ENCODE data around the gene CEP128.
"Not testable (repeated sequence)": the region's sequence is repeated elsewhere in the genome, so short reads cannot be mapped to it uniquely, and the experiment has no call there.

Gene CEP128

DNA sequence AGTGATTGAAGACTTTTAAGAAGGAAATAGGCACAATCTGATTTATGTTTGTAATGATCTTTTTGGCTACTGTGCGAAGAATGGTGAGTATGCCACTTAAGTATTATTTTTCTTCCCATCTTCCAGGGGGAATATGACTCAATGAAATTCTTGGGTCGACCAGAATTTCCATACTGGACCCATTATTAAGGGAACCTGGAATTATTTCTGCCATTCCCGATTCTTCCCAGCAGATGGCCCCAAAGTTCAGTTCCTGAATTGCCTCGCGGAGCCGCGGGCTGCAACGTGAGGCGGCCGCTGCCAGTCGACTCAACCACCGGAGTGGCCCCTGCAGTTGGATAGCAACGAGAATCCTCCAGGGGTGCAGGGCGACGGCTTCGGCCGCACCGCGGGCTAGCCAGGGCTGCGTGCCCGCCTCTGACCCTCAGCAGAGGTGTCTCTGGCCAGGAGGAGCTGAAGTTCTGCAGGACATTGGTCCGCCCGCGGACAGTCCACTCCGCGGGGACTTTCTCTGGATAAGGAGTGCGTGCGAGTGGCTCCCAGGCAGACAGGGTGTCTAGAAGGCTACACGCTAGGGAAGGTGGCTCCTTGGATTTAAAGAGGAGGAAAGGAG is 13.3 kb upstream of the CEP128 start:
- peak in 2 of 3 donors; percentile 50 for DNase-seq (ENCODE audit: low read depth in 3 of 3, low spot score in 1 of 3)

DNA sequence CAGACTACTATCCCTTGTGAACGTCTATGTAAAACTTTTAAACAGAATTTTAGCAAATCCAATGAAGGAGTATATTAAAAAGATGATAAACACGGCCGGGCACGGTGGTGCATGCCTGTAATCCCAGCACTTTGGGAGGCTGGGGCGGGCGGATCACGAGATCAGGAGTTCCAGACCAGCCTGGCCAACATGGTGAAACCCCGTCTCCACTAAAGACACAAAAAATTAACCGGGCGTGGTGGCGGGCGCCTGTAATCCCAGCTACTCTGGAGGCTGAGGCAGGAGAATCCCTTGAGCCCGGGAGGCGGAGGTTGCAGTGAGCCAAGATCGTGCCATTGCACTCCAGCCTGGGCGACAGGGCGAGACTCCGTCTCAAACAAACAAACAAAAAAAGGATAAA is 11.7 kb upstream of the CEP128 start:
- DNase-seq (ENCODE audit: low read depth in 3 of 3, low spot score in 1 of 3) = not testable (repeated sequence)

DNA sequence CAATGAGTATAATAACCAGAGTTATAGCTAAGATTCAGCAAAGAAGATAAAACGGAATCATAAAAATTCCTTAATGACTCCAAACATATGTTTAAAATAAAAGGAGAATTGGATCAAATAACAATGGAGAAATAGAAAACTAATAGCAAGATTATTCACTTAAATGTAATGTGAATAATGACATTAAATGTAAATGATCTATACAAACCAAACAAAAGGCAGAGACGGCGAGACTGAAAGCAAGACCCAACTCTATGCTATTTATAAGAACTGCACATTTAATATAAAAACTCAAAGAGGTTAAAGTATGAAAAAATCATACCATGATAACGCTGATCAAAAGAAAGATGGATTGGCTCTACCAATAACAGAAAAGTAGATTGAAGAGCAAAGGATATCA is 10.0 kb upstream of the CEP128 start:
- DNase-seq (ENCODE audit: low read depth in 3 of 3, low spot score in 1 of 3) = no peak

DNA sequence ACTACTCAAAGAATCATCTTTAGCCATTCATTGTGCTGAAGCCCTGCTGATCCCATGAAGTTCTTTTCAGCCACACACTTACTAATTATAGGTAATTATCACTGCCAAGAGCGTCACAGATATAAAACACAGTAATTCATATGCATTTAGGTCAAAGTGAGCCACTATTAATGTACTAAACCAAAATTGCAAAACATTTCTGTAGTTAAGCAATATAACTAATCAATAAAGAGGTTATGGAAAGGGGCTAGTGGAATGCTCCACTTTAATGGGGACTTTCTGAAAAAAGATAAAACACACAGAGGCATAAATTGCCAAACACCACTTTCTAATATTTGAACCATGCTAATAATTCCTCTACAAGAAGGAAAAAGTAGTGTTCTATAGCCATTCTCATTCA is 6.8 kb upstream of the CEP128 start:
- no peak for DNase-seq (ENCODE audit: low read depth in 3 of 3, low spot score in 1 of 3)

DNA sequence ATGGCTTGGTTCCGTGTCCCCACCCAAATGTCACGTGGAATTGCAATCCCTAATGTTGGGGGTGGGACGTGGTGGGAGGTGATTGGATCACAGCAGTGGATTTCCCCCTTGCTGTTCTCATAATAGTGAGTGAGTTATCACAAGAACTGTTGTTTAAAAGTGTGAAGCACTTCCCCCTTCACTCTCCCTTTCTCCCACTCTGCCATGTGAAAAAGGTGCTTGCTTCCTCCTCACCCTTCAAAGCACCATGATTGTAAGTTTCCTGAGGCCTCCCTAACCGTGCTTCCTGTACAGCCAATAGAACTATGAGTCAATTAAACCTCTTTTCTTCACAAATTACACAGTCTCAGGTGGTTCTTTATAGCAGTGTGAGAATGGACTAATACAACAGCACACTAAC is 5.3 kb upstream of the CEP128 start:
- no peak for DNase-seq (ENCODE audit: low read depth in 3 of 3, low spot score in 1 of 3)

DNA sequence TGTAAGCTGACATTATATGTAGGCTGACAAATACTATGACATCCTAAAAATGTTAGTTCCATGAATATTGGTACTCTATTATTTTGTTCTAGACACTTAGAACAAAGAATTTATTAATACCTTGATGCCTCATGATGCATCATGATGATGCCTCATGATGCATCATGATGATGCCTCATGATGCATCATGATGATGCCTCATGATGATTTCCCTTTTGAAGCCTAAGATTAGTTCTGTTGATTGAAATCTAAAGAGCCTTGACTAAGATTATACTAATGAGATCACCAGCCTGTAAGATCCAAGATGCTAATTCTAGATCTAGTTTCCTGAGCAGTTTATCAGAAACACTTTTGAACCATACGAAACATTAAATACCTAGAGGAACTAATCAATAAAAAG is 4.6 kb upstream of the CEP128 start:
- no peak for DNase-seq (ENCODE audit: low read depth in 3 of 3, low spot score in 1 of 3)

DNA sequence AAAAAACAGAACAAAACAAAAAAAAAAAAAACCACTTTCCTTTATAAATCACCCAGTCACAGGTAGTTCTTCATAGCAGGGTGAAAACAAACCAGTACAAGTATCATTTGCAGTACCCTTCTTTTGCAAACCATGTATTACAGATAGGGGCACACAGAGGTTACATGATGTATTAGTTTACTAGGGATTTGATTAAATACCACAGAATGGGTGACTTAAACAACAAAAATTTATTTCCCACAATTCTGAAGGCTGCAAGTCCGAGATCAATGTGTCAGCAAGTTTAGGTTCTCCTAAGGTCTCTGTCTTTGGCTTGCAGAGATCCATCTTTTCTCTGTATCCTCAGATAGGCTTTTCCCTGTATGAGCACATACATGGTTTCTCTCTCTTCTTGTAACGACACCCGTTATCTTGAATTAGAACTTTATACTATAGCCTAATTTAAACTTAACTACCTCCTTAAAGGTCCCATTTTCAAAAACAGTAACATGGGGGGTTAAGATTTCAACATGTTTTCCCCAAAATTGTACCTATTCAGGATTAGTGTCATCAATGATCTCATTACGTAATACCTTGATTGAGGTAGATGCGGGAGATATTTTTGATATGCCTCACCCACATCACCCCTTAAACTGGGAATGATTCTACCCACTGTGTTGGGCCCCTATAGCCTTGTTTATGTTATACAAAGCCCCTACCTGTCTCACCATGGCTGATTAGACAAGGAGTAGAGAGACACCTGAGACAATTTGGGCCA is 3.5 kb upstream of the CEP128 start:
- DNase-seq (ENCODE audit: low read depth in 3 of 3, low spot score in 1 of 3) = no peak

DNA sequence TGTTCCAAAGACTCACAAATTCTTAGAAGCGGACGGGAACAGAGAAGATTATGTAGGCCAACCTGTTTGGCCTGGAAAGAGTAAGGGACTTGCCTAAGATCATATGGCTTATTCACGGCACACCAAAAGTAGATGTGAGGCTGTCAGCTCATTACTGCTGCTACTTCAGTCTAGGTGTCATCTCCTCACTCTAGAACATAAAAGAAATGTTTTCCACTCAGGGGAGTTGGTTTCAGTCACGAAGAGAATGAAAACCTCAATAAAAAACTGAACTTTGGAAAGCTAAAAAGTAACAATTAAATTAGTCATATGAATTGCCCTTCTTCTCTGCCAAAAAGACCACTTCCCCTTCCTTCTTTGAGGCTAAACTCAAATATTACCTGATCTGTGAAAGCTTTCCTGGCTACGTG is 658 bp upstream of the CEP128 start:
- no peak for DNase-seq (ENCODE audit: low read depth in 3 of 3, low spot score in 1 of 3)

DNA sequence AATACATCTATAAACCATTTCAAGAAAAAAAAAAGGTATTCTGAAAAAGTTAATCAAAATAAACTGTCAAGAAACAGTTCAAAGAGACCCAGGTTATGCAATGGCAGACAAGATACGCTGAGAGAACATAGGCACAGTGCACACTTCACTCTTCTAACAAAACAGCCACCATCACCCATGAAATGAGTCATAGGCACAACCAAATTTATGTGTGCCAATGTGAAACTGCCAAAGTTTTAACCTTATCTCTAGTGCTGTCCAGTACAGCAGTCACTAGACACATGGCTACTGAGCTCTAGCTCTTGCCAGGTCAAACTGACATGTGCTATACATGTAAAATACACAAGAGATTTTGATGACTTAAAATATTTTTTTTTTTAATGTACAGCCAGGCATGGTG is 1.4 kb downstream of the CEP128 start:
- DNase-seq (ENCODE audit: low read depth in 3 of 3, low spot score in 1 of 3) = no peak

DNA sequence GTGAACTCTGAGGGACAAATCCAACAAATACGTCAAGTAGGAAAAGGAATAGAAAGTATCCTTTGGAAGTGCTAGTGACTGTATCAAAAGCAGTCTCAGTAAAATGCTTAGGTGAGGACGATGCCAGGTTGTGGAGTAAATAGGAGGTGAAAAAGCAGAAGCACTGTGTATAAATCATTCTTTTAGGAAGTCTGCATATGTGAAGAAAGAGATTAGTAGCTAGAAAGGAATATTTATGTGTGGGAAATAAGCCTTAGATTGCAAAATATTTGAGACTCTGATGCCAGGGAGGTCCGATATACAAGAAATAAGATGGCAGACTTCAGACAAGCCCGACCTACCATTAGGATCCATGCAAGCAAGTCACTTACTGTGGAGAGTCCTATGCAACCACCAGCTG is 7.9 kb downstream of the CEP128 start:
- DNase-seq (ENCODE audit: low read depth in 3 of 3, low spot score in 1 of 3) = no peak

DNA sequence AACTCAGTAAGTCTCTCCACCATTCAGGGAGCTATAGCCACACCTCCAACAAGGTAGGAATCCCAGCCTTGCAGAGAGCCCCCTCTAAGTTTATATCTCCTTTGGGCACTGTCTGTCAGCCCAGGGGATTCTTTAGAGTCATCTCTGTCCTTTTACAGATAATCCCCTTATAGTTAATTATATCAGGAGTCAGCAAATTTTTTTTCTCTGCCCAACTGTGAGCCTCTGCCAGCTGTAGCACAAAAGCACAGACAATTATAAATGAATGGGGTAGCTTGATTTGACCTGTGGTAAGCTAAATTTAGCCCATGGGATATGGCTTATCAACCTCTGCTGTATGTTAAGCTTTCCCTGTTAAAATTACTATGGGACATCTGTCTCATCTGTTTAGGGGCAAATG is 8.3 kb downstream of the CEP128 start:
- DNase-seq (ENCODE audit: low read depth in 3 of 3, low spot score in 1 of 3) = no peak

DNA sequence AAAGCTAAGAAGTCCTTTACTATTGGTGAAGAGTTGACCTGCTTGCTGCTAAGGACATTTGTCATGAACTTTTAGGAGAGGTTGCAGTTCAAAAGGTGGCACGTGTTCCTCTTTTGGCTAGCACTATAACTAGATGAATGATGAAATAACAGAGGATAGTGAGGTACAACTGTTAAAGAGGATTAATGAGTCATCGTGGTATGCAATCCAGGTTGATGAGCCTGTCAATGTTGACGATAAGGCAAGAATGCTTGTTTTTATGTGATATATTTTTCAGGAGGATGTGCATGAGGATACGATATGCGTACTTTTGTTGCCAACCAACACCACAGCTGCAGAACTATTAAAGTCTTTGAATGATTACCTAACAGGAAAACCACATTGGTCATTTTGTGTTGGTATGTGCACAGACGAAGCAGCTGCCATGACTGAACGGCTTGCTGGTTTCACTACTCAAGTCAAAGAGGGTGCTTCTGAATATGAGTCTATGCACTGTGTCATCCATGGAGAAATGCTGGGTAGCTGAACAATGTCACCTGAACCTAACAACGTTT is 10.6 kb downstream of the CEP128 start:
- no peak for DNase-seq (ENCODE audit: low read depth in 3 of 3, low spot score in 1 of 3)

DNA sequence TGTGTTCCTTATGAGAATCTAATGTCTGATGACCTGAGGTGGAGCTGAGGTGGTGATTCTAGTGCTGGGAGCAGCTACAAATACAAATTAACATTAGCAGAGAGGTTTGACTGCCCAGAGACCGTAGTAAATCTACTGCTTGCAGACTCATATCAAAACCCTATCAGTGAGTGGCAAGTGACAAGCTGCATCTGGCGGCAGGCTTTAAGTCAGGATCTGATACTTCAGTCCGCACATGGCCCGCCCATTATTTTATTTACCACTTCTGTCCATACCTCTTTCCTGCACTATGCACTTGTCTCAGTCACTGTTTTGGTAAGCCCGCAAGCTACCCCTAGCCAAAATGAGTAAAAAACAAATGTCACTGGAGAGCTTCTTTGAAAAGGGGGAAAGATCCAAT is 11.4 kb downstream of the CEP128 start:
- DNase-seq (ENCODE audit: low read depth in 3 of 3, low spot score in 1 of 3) = no peak

DNA sequence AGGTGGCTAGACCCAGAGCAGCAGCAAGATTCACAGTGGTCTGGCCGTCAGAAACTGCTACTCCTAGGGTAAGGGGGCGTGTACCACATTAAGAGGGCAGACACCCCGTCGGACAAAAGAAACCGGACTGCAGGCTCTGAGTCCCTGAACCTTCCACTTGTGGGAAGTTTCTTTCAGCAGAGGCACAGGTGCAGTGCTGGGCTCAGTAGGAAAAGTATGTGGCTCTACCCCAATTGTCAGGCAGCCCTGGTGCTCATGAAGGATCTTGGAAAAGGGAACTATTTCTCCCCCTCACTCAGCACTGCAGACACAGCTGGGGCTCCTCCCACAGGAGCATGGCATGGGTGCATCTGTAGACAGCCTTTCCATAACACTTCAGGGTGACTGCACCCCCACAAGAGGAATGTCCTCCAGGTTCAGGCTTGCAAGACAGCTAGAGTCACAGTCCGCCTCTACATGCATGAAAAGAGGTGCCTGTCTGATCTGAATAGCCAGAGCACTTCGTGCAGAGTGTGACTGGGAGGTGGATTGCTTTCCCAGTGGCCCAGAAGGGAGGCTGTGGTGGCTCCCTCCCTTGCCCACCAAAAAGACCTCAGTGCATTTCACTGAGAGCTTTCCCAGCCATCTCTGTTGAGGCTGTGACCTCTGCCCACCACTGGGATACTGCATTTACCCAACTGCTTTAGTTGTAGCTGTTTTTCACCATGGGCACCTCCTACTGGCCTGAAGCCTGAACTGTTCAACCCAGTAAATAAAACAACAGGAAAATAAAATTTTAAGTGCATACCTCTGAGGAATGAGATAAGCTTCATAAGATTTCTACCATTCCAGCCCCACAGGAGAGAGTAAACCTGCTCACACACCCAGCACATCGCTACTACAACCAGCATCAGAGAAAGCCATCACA is 14.2 kb downstream of the CEP128 start:
- no peak for DNase-seq (ENCODE audit: low read depth in 3 of 3, low spot score in 1 of 3)

DNA sequence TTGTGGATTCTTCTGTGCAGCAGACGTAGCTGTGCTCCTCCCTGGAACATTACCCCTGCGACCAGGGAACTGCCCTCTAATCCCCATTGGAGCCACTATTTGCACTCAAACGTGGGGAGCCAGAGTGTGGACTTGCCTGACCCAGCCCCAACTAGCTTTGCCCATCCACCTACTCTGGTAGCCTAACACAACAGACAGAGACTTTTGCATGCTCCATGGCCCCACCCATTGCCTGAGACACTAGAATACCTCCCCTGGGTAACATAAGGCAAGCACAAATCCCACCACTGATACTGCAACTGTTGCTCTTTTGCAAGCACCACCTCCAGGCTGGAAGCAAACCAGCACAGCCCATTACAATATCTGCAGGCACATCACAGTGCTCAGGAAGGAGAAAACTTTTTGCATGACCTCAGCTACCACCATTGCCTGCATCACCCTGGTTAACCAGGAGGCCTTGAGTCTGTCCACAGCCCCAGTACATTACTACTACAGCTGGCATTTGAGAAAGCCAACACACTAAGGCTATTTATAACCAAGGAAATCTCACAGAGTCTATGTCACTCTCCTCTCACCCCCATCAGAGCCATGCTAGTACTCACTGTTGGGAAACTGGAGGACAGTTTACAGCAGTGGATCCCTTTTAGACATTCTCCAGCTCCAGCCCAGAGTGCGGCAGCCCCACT is 15.0 kb downstream of the CEP128 start:
- no peak for DNase-seq (ENCODE audit: low read depth in 3 of 3, low spot score in 1 of 3)

DNA sequence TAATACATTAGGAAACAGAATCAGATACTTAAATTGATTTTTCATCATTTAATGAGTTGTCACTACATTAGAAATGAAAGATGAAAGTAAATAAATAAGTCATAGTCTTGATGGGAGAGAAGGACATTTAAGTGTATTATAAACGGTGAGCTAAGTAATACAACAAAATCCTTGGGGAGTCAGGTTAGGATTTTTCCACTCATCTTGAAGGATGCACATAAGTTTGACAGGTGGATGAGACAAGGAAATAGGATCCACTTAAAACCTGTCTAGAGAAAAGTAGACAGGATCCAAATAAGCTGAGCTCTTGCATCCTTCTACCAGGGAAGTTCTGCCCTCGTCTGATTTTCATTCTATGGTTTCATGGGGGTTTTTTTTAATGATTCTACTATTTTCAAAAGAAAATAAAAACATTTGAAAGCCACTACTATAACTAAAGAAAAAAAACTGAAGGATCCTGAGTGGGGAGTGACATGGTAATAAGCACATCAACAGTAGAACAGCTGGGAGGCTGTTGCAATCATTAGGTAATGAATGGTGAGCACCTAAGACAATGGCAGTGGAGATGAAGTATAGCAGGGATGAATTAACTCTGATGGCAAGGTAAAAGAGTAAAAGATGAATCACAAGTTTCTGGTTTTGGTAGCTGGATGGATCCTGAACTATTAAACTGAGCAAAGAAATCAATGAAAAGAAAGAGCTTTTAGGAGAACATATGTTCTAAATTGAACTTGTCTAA is 17.0 kb downstream of the CEP128 start:
- DNase-seq (ENCODE audit: low read depth in 3 of 3, low spot score in 1 of 3) = no peak

DNA sequence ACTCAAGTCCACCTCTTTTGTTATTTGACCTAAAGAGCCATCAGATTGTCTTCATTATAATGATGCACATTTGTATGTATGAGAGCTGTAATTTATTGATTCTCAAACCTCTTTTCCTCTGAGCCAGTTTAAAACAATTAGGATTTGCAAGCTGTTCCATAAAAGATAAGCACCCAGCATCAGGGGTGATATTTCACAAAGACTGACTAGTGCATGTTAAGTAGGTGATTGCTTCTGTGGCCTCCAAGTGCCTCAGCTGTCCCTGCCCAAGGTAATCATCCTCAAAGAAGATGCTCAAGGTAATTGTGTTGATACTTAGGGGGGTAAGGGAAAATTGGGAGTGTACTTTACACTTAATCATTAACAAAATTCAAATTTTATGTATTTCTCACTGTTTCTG is 18.2 kb downstream of the CEP128 start:
- DNase-seq (ENCODE audit: low read depth in 3 of 3, low spot score in 1 of 3) = no peak

DNA sequence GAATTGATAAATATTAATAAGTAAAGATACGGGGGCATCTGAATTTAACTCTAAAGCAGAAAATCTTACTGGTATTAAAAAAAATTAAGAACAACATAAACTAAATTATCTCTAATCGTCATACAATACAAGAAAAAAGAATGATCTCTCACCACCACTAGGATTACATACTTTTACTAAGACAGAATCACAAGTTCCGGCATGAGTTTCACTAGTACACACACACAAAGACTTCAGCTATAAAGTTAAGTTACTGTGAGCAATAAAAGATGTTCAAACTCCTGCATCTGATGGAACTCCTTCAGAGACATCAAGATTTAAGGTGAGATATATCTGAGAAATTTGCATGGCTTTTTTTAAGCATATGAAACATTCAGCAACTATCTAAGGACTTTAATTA is 21.9 kb downstream of the CEP128 start:
- no peak for DNase-seq (ENCODE audit: low read depth in 3 of 3, low spot score in 1 of 3)

DNA sequence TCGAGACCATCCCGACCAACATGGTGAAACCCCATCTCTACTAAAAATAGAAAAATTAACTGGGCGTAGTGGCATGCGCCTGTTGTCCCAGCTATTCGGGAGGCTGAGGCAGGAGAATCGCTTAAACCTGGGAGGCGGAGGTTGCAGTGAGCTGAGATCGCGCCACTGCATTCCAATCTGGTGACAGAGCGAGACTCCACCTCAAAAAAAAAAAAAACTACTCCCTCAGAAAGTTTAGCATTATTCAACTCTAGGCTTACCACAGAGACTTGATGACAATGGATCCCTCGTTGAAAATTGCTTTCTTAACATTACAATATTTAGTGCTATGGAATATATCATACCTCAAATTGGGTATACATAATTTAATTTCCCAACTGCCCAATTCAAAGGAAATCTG is 29.5 kb downstream of the CEP128 start:
- DNase-seq (ENCODE audit: low read depth in 3 of 3, low spot score in 1 of 3) = not testable (repeated sequence)

DNA sequence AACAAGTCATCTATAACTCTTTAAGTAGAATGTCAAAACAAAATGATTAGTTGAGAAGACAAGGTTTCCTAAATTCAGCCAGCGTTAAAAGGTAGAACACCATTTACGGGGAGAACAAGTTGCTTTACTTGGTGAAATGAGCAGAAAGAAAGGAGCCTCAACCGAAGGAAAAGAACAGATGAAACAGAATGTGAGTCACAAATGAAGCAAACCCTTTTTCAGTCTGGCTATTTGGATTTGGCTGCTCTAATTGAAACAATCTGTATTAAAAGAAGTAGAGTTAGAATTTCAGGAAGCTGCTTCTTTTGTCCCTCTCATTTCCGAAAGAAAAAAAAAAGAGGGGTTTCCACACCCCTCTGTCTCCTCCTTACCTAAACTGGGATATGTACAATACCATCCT is 34.6 kb downstream of the CEP128 start:
- DNase-seq (ENCODE audit: low read depth in 3 of 3, low spot score in 1 of 3) = no peak

DNA sequence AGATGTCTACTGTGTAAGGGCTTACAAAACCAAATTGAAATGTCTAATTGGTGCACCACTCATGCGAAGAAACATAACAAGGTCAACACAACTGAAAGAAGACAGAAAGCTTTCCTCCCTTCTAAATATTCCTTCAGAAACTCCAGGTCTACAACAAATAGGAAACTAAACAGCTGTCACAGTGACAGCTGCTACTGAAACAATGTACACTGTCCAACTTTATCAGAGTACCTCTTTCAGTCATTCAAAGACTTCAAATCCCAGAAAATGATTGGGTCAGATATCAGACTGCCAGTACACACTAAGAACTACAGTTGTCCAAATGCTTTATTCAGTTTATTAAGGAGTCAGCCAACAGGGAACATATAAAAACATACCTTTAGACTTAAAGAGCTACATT is 35.2 kb downstream of the CEP128 start:
- no peak for DNase-seq (ENCODE audit: low read depth in 3 of 3, low spot score in 1 of 3)

Data from stimulated activated CD4-positive, alpha-beta T cell treated with anti-CD3 and anti-CD28 coated beads, TNF-alpha, amount 100 ng/mL, for 1 hour (primary cell).